Type B pancreatic cell (in vitro differentiated cells): ENCODE data around the gene CCL2. TPM values are rescaled to one million over a fixed set of nuclear protein-coding genes. Genes with fewer than 3 reads are reported as not detected.

Source experiments
- DNase-seq: peaks from one replicate; pipeline ENCODE4 v3.0.0; 2021; ENCODE audit warnings: mixed read lengths; ENCODE audit not compliant: unreplicated experiment; ENCODE audit errors: extremely low spot score
- H3K27ac Mint-ChIP-seq: 2 replicates; pipeline ENCODE4 v1.8.0; 2021; ENCODE audit warnings: mild to moderate bottlenecking, mixed read lengths
- H3K27me3 Mint-ChIP-seq: 2 replicates; pipeline ENCODE4 v1.8.0; 2021; ENCODE audit warnings: mixed read lengths
- H3K36me3 Mint-ChIP-seq: 2 replicates; pipeline ENCODE4 v1.8.0; 2021; ENCODE audit warnings: mixed read lengths
- H3K4me1 Mint-ChIP-seq: one replicate; pipeline ENCODE4 v1.8.0; 2021; ENCODE audit warnings: mixed read lengths; ENCODE audit not compliant: unreplicated experiment
- H3K4me3 Mint-ChIP-seq: 2 replicates; pipeline ENCODE4 v1.8.0; 2021; ENCODE audit warnings: mild to moderate bottlenecking, mixed read lengths
- H3K9me3 Mint-ChIP-seq: 2 replicates; pipeline ENCODE4 v1.8.0; 2021; ENCODE audit warnings: mixed read lengths
- total RNA-seq: library from RNA; stranded (reverse); gene quantifications from 2 replicates; pipeline ENCODE4 v1.2.1, GENCODE V29; 2021; ENCODE audit warnings: low replicate concordance
- TF ChIP-seq, protein P1 (sequence below): fragments of 200-600 bp; sonication (generic); conservative IDR thresholded peaks from 2 replicates; pipeline ENCODE4 v1.5.0; 2021; ENCODE audit warnings: antibody characterized with exemption, mild to moderate bottlenecking

Gene CCL2
- total RNA-seq, 1 donor from 2014 or later, result 20.0 TPM

DNA sequence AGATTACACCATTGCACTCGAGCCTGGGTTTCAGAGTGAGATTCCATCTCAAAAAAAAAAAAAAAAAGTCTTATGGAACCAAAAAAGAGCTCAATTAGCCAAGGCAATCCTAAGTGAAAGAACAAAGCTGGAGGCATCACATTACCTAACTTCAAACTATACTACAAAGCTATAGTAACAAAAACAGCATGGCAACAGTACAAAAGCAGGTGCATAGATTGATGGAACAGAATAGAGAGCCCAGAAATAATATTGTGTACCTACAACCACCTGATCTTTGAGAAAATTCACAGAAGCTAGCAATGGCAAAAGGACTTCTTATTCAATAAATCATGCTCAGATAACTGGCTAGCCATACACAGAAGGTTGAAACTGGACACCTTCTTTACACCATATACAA lies 24.7 kb upstream of the CCL2 start:
- Mint-ChIP-seq H3K27ac (no peak overlapping the region), H3K4me3 (no peak overlapping the region), H3K36me3 (no peaks in the 10 kb centered on the region), H3K27me3 (peaks cover 14% of the 10 kb centered on the region), H3K4me1 (peaks cover 27% of the 10 kb centered on the region), H3K9me3 (peaks cover 4% of the 10 kb centered on the region)
- DNase-seq, result no peak
- TF ChIP-seq, protein P1, sequence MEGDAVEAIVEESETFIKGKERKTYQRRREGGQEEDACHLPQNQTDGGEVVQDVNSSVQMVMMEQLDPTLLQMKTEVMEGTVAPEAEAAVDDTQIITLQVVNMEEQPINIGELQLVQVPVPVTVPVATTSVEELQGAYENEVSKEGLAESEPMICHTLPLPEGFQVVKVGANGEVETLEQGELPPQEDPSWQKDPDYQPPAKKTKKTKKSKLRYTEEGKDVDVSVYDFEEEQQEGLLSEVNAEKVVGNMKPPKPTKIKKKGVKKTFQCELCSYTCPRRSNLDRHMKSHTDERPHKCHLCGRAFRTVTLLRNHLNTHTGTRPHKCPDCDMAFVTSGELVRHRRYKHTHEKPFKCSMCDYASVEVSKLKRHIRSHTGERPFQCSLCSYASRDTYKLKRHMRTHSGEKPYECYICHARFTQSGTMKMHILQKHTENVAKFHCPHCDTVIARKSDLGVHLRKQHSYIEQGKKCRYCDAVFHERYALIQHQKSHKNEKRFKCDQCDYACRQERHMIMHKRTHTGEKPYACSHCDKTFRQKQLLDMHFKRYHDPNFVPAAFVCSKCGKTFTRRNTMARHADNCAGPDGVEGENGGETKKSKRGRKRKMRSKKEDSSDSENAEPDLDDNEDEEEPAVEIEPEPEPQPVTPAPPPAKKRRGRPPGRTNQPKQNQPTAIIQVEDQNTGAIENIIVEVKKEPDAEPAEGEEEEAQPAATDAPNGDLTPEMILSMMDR, result no peak

DNA sequence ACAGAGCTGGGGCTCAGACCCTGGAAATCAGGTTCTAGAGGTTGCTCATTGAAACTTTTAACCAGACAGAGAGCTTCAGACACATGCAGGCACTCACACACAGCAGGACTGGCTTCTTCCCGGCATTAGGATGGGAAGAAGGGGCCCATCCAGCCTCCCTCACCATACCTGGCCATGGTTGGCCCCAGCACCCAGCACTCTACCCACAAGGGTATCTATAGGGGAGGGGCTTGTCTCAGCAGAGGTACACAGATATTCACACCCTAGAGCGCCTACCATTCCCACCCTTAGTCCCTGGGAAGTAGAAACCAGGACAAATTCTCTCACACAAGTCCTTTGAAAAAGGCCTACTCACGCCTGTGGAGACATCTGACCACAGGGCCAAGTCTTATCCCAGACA lies 20.5 kb upstream of the CCL2 start:
- Mint-ChIP-seq H3K4me1 (peaks cover 40% of the 10 kb centered on the region), H3K4me3 (no peak overlapping the region), H3K9me3 (peaks cover 4% of the 10 kb centered on the region), H3K36me3 (no peaks in the 10 kb centered on the region), H3K27ac (no peak overlapping the region), H3K27me3 (peaks cover 8% of the 10 kb centered on the region)
- no peak for DNase-seq
- TF ChIP-seq, protein P1, result no peak

DNA sequence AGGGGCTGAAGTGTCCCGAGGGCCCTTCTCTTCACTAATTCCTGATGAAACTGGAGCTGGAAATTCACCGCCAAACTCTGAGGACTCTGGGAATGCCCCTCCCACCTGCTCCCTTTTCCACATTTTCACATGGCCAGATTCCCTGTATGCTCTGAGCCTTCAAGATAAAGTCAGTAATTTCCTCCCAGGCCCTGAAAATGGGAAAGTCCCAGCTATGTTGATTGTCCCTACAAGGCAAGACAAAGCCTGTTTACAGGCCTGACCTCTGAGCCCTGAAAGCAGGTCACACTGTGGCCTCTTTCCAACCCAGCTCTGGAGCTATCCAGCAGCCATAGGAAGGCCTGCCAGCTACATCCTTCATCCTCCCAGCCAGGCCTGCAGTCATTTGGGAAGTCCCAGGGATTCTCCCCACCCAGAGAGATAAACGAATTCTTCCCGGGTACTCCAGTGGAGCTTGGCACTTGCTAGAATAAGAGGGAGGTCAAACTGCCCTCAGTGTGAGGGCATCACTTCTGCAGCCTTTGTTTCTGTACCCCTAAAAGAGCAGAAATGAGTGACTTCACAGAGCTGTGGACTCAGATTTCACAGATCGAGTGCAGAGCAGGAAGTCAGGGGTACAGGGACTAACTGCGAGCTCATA lies 19.6 kb upstream of the CCL2 start:
- peaks cover 46% of the 10 kb centered on the region for H3K4me1 Mint-ChIP-seq
- peaks cover 7% of the 10 kb centered on the region for H3K27me3 Mint-ChIP-seq
- TF ChIP-seq, protein P1, result no peak
- peaks cover 4% of the 10 kb centered on the region for H3K9me3 Mint-ChIP-seq
- no peaks in the 10 kb centered on the region for H3K36me3 Mint-ChIP-seq
- peak overlapping the region; percentile 29 for H3K27ac Mint-ChIP-seq
- DNase-seq, result no peak
- no peak overlapping the region for H3K4me3 Mint-ChIP-seq

DNA sequence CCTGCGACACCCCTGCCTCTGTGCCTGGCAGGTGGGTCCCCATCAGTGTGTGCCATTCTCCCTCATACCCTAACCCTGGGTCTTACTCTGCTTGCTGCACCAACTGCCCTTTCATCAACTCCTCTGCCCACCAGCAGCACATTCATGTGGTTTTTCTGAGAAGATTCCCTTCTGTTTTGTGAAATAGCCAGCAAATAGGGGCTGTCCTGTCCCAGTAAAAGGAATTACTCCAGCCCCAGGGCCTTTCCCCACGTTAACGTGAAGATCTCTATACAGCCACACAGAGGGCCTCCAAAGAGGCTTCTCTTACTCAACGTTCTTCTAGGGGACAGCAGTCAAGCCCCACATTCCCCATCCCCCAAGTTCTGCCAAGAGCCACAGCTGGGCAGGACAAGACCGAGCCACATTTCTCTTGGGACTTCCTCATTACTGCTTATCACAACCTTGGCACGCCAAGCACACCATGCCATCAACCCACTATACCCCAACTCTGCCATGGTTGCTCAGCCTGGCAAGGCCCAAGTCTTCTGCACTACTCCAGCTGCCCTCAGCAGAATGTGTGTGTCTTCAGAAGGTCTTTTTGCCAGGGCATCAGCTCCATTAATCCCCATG lies 18.7 kb upstream of the CCL2 start:
- Mint-ChIP-seq H3K36me3 (no peaks in the 10 kb centered on the region), H3K27ac (no peak overlapping the region), H3K9me3 (no peaks in the 10 kb centered on the region), H3K27me3 (peaks cover 7% of the 10 kb centered on the region), H3K4me1 (peaks cover 46% of the 10 kb centered on the region), H3K4me3 (no peak overlapping the region)
- TF ChIP-seq, protein P1, result no peak
- no peak for DNase-seq

DNA sequence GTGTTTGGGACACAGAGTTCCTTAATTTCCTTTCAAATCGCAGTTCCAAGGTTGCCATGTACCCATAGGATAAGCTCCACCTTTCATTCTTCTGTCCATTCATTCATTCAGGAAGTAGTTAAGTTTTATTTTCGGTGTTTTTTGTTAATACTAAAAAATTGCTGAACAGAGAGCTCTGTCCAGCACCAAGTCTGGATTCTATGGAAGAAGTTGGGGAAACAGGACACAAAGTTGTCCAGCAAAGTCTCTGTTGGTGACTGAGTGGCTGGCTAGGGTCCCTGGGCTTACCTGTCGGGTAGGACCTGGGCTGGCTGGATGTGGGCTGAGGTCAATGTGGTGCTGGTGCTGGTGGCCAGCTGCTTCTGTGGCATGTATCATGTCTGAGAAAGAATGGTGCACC lies 17.6 kb upstream of the CCL2 start:
- no peak for DNase-seq
- Mint-ChIP-seq H3K4me1 (peaks cover 46% of the 10 kb centered on the region), H3K36me3 (no peaks in the 10 kb centered on the region), H3K27me3 (peaks cover 7% of the 10 kb centered on the region), H3K9me3 (no peaks in the 10 kb centered on the region), H3K4me3 (no peak overlapping the region), H3K27ac (no peak overlapping the region)
- TF ChIP-seq, protein P1, result no peak
